COLO829 (cell line): ENCODE data around the gene FMNL2.

Experiments used
- DNase-seq: peaks from one replicate; pipeline ENCODE4 v3.0.0; 2012; ENCODE audit warnings: low spot score

FMNL2 gene

DNA sequence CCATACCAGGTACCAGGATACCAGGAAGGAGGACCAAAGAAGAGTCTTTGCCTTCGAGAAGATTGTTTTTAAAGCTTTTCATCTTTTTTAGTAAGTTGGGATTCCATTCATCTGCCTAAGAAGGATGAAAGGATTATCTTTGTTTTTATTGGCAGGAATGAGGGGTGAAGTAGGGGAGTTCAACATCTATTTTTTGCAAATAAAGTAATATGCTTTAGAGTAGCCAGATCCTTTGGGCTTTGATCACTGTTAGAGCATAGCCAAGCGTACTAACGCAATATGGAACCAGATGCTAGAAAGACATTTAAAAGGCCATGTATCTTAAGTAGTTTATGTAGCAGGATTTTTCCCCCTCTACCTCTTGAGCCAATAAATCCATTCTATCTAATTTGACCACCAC is 249.3 kb downstream of the FMNL2 start:
- no peak for DNase-seq

DNA sequence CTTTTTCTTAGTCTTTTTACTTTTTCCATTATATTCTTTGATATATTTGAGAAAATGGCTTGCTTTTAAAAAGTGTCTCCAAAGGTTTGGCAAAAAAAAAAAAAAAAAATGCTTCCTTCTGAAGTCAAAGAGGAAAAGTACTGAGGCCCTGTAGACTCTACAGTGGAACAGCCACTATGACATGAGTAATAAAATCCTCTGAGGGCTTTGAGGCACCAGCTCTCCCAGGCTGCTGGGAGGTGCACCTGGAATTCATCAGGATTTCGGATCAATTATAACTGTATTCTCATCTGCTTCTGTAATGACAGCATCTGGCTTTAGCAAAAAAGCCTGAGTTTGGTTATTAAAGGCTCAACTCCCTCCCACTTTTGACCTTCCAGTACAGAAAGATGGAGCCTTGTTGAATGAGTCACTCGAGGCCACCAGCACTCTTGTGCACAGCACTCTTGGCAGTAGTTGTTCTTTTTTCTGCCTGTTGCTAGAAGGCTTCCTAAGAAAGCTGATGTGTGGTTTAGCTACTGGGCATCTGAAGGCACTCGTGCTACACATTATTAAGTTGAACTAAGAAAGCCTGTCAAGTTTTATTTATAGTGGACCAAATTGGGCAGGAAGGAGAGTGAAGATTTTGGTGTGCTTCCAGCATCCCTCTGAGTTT is 251.0 kb downstream of the FMNL2 start:
- peak; percentile 61 for DNase-seq

DNA sequence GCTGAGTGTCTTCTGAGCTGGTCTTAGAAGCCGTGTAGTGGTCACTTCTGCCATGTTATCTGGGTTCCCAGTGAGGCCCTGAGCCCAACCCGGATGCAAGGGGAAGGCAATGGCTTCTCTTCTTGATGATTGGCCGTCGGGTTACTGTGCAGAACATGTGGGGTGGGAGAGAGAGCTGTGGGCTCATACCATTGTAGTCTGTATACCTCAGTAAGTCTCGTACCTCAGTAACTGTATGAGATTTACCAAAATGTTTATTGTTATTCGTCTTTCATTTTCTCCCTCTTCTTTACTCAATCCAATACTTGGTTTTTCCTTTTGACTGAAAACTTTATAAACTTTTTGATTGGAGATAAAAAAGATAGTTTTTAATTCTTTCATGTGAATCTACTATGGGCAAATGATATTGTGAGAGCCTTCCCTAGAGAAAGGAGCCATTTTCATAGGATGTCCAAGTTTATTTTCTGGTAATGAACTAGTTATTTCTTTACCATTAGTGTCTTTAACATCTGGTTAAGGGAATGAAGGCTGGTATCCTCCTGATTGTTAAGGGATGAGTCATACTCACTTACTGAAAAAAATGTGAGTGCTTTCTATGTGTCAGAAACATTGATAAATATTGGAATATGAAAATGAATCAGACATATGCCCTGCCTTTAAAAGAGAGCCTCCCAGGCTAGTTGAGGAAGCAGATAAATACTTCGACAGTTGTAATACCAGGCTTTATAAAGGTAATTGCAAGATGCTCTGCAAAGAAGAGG is 252.4 kb downstream of the FMNL2 start:
- DNase-seq, result no peak

DNA sequence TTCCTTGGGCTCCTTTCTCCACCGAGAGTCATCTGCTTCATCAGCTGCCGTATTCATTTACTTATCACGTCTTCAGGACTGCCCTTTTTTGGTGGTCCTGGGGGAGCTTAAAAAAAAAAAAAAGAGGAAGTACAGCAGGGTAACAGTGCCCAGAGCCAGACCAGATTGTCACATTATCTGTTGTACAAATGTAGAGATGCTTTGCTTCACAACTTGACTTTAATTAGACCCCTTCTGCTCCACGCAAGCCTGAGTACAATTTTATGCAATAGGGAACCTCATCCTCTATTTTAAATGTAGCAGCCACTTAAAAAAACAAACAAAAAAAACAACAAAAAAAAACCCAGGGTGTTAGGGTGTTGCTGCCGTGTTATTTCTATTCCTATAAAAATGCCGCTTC is 254.0 kb downstream of the FMNL2 start:
- DNase-seq, result no peak

GRCh38 chr2:152594022-152594766 is 259.2 kb downstream of the FMNL2 start:
- DNase-seq, result no peak

DNA sequence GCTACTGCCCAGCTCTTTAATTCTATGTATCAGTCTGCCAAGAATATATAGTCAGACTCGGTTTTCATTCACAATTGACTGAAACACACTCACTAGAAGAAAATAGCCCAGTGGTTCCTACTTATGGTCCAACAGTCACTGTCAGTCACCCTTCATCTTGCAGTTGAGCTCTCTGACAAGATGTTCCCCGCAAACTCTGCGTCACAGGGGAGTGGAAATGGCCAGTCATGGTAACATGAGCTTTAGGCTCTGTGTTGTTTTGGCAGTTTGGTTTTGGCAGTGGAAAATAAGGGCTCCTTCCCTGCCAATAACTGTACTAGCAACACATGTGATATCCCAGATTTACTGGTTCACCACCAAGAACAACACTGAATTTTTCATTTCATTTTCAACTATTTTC is 259.8 kb downstream of the FMNL2 start:
- DNase-seq, result no peak

DNA sequence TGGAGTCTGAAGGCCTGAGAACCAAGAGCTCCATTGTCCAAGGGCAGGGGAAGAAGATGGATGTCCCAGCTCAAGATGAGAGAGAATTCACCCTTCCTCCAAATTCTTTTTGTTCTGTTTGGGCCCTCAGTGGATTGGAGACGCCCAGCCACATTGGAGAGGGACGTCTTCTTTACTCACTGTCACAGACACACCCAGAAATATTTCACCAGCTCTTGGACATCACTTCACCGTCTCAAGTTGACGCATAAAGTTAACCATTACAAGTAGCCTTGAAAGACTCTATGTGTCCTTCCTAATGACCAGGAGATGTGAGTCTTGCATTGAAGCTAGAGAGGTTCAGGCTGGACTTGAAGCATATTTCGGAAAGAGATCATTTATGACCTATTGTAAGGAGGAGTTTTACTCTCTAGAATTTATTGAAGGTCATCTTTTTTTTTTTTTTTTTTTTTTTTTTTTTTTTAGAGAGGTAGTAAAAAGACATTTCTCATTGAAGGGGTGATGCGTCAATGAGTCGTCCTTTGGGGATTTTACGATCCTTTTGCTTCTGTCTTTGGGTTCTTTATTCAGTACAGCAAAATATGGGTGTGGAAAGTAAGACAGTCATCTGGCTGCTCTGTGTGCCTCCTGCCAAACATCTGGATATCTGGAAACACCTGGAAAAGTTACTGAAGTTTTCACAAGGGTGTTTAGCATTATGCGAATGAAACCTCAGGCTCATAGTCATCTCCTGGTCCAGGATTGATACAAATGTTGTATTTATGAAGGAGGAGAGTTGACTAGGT is 264.2 kb downstream of the FMNL2 start:
- DNase-seq, result no peak

GRCh38 chr2:152600051-152600657 is 265.2 kb downstream of the FMNL2 start:
- peak; percentile 74 for DNase-seq

- DNase-seq, result peak; percentile 37
Measured at GRCh38 chr2:152600697-152601096, 265.7 kb downstream of the FMNL2 start.

GRCh38 chr2:152602750-152603149 is 267.8 kb downstream of the FMNL2 start:
- DNase-seq, result no peak

GRCh38 chr2:152603166-152603565 is 268.2 kb downstream of the FMNL2 start:
- DNase-seq, result no peak

- DNase-seq, result no peak
Measured at GRCh38 chr2:152606081-152606480, 271.1 kb downstream of the FMNL2 start.

DNA sequence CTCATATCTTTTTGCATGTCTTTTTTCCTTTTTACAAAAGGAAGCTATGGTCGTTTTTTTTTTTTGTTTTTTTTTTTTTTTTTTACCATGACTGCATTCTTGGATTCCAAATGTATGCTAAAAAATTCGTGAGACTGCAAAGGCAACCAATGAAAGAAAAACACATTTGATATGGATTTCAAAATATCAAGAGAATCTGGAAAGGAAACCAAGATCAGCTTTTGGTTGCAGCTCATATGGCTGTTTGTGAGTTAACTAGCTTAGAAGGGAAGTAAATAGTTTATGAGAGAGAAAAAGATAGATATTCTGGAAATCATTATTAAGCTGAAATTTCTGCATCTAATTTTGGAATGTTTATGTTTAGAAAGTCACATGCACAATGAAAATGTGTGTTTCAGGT is 272.0 kb downstream of the FMNL2 start:
- DNase-seq, result no peak

DNA sequence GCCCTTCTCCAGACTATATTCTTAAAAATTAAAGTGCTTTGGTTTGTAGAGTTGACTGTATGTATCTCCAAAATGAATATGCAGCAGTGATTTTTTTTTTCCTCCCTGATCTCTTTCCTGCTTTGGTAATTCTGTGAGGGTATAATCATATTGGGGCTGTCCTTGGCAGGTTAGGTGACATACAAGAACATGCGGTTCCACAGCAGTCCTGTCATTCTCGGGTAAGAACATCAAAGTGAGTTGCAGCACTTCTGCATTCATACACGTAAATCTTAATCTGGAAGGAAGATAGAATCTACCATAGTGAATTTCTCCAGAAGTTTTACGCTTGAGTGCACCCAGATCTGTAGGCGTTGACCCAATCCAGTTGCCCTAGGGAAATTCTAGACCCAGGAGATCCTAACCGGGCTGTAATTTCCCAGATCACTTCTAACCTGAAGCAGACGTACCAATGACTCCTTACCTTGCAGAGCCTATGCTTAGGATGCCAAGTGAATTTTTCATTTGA is 272.9 kb downstream of the FMNL2 start:
- DNase-seq, result no peak

- no peak for DNase-seq
Measured at GRCh38 chr2:152609154-152609553, 274.2 kb downstream of the FMNL2 start.

- DNase-seq, result no peak
Measured at GRCh38 chr2:152609699-152610098, 274.7 kb downstream of the FMNL2 start.

DNA sequence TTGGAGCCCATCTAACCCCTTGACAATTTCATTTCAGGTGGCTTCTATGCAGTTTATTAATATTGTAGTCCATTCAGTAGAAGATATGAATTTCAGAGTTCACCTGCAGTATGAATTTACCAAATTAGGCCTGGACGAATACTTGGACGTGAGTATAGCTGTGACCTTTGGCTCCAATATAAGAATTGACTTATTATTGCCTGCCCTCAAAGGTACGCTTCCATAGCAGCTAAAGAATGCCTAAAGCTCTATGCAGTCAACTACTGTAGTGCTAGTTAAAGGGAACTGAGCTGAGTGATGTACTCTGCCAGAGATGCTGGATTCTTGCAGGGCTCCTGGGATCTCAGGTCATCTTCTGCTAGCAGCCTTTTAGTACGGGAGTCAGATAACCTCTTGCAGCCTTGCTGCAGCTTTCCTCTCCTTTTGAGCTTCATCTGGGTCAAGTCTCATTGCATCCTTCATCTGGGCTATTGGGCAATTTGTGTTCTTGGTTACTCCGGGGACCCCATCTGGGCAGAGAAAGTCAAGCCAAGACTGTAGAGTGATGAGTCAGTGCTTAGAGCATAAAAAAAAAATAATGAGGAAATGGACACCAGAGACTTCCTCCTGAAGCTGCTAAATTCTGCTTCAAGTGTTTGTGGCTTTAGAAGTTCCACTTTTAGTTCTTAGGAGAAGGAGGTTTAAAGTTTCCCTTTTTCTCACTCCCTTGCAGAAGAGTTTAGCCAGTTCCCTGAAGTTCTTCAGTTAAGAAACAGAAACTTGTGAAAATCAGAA is 276.7 kb downstream of the FMNL2 start:
- DNase-seq, result no peak

- no peak for DNase-seq
Measured at GRCh38 chr2:152613235-152613634, 278.3 kb downstream of the FMNL2 start.

GRCh38 chr2:152615177-152615576 is 280.2 kb downstream of the FMNL2 start:
- DNase-seq, result no peak

- DNase-seq, result no peak
Measured at GRCh38 chr2:152617456-152618192, 282.6 kb downstream of the FMNL2 start.
